DOHH2 (cell line): Measurements from ENCODE around the gene ELL2.

Experiments used
- H3F3A ChIP-seq: fragments of 200-600 bp; sonication (generic), shearing (Covaris generic); 2 replicates; pipeline ENCODE4 v1.6.0; 2016; ENCODE audit warnings: antibody characterized with exemption, mild to moderate bottlenecking; ENCODE audit not compliant: control insufficient read depth, insufficient read depth
- H3K27ac ChIP-seq: fragments of 200-600 bp; sonication (generic); 2 replicates; pipeline ENCODE4 v1.5.1; 2014; ENCODE audit warnings: low read depth, mild to moderate bottlenecking, low read length, moderate library complexity
- H3K27me3 ChIP-seq: fragments of 200-600 bp; sonication (generic); 2 replicates; pipeline ENCODE4 v1.6.1; 2014; ENCODE audit warnings: mild to moderate bottlenecking, low read length, mixed read lengths; ENCODE audit not compliant: control insufficient read depth
- H3K36me3 ChIP-seq: fragments of 200-600 bp; sonication (generic); 2 replicates; pipeline ENCODE4 v1.6.1; 2014; ENCODE audit warnings: mild to moderate bottlenecking, low read length, moderate library complexity, mixed read lengths; ENCODE audit not compliant: control insufficient read depth
- H3K4me1 ChIP-seq: fragments of 200-600 bp; sonication (generic); 2 replicates; pipeline ENCODE4 v1.6.1; 2014; ENCODE audit warnings: mild to moderate bottlenecking, low read length, mixed read lengths; ENCODE audit not compliant: control insufficient read depth
- H3K4me2 ChIP-seq: fragments of 200-600 bp; sonication (generic); 2 replicates; pipeline ENCODE4 v1.6.0; 2014; ENCODE audit warnings: mild to moderate bottlenecking, low read length, moderate library complexity
- H3K4me3 ChIP-seq: fragments of 200-600 bp; sonication (generic); 2 replicates; pipeline ENCODE4 v1.5.1; 2014; ENCODE audit warnings: mild to moderate bottlenecking, low read length, mixed read lengths
- H3K79me2 ChIP-seq: fragments of 200-600 bp; sonication (generic); 2 replicates; pipeline ENCODE4 v1.6.1; 2014; ENCODE audit warnings: mild to moderate bottlenecking, low read length, mixed read lengths; ENCODE audit not compliant: control insufficient read depth
- H3K9me2 ChIP-seq: fragments of 200-600 bp; sonication (generic); replicated peaks from 2 replicates; pipeline ENCODE4 v1.6.1; 2014; ENCODE audit warnings: mild to moderate bottlenecking, low read length, mixed read lengths; ENCODE audit not compliant: control insufficient read depth
- H3K9me3 ChIP-seq: fragments of 200-600 bp; sonication (generic); 2 replicates; pipeline ENCODE4 v1.6.1; 2014; ENCODE audit warnings: antibody characterized with exemption, low read length, mixed read lengths; ENCODE audit not compliant: control insufficient read depth, insufficient read depth
- H4K20me1 ChIP-seq: fragments of 200-600 bp; sonication (generic); 2 replicates; pipeline ENCODE4 v1.6.0; 2014; ENCODE audit warnings: low read depth, mild to moderate bottlenecking, antibody characterized with exemption, low read length, moderate library complexity; ENCODE audit not compliant: control insufficient read depth, insufficient read depth
- CTCF ChIP-seq: fragments of 200-600 bp; sonication (generic); IDR thresholded peaks from one replicate; pipeline ENCODE4 v1.5.1; 2014; ENCODE audit warnings: antibody characterized with exemption, mild to moderate bottlenecking, low read depth, low read length; ENCODE audit not compliant: poor library complexity, severe bottlenecking
- EZH2phosphoT487 ChIP-seq: fragments of 200-600 bp; sonication (generic); IDR thresholded peaks from 2 replicates; pipeline ENCODE4 v1.6.1; 2017; ENCODE audit warnings: borderline replicate concordance, mild to moderate bottlenecking, antibody characterized with exemption, low read length, moderate library complexity, mixed read lengths

The ELL2 gene

GRCh38 chr5:95935553-95936100 lies 26.0 kb downstream of the ELL2 start:
- Histone ChIP-seq H3K79me2 (no peaks in the 10 kb centered on the region), H3K27ac (no peak overlapping the region), H4K20me1 (no peaks in the 10 kb centered on the region), H3F3A (no peaks in the 10 kb centered on the region), H3K4me3 (no peak overlapping the region), H3K9me3 (no peaks in the 10 kb centered on the region), H3K4me1 (no peaks in the 10 kb centered on the region), H3K36me3 (no peaks in the 10 kb centered on the region), H3K9me2 (no peaks in the 10 kb centered on the region), H3K4me2 (no peak overlapping the region), H3K27me3 (no peaks in the 10 kb centered on the region)
- TF ChIP-seq EZH2phosphoT487 (no peak), CTCF (no peak)

- Histone ChIP-seq H3K27me3 (no peaks in the 10 kb centered on the region), H3K36me3 (no peaks in the 10 kb centered on the region), H3K9me3 (no peaks in the 10 kb centered on the region), H3K9me2 (no peaks in the 10 kb centered on the region), H3K27ac (no peak overlapping the region), H4K20me1 (no peaks in the 10 kb centered on the region), H3K79me2 (no peaks in the 10 kb centered on the region), H3F3A (no peaks in the 10 kb centered on the region), H3K4me3 (no peak overlapping the region), H3K4me1 (no peaks in the 10 kb centered on the region), H3K4me2 (no peak overlapping the region)
- TF ChIP-seq CTCF (no peak), EZH2phosphoT487 (no peak)
Observed at GRCh38 chr5:95934207-95934804, 27.3 kb downstream of the ELL2 start.

GRCh38 chr5:95932941-95933340 lies 28.7 kb downstream of the ELL2 start:
- H3K4me3 ChIP-seq = no peak overlapping the region
- H3K27ac ChIP-seq = no peak overlapping the region
- H3K4me1 ChIP-seq = no peaks in the 10 kb centered on the region
- no peaks in the 10 kb centered on the region for H3K9me2 ChIP-seq
- no peaks in the 10 kb centered on the region for H4K20me1 ChIP-seq
- H3K27me3 ChIP-seq = no peaks in the 10 kb centered on the region
- H3K79me2 ChIP-seq = no peaks in the 10 kb centered on the region
- H3F3A ChIP-seq = no peaks in the 10 kb centered on the region
- H3K9me3 ChIP-seq = no peaks in the 10 kb centered on the region
- TF ChIP-seq EZH2phosphoT487 (no peak), CTCF (no peak)
- no peaks in the 10 kb centered on the region for H3K36me3 ChIP-seq
- no peak overlapping the region for H3K4me2 ChIP-seq
